ENCODE data around the gene FBN2.

The FBN2 gene

DNA sequence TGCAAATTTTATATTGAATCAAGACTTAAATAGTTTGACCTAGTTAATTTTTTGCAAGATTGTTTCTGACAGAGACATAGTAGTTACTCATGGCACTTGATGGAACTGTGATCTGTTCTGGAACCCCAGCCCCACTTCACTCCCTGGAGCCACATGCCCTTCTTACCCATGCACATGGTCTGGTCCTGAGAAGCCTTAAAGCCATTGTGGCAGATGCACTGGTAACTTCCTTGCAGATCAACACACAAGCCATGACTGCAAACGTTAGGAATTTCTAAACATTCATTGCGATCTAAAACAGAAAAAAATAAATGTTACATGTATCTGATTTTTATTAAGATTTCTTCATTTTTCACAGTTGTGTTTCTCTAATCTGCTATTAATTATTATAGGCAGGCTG is 233.3 kb downstream of the FBN2 start:
- Histone ChIP-seq H3K9me3 (ENCODE audit: control insufficient read depth, low read length) (peaks cover 3% of the 10 kb centered on the region), H3K27ac (ENCODE audit: insufficient read depth, low read depth, low read length, poor library complexity, severe bottlenecking) (no peak overlapping the region), H3K4me3 (ENCODE audit: insufficient read depth, low read depth, low read length) (no peak overlapping the region), H3K4me1 (ENCODE audit: control insufficient read depth, insufficient read depth, low read length) (no peaks in the 10 kb centered on the region), H3K36me3 (ENCODE audit: control insufficient read depth, insufficient read depth, low read length) (peaks cover 16% of the 10 kb centered on the region), H3K27me3 (ENCODE audit: control insufficient read depth, insufficient read depth, low read length, poor library complexity, severe bottlenecking) (no peaks in the 10 kb centered on the region)
- WGBS, 2 experiments, result 86 to 100% methylated on average over 1 of the region's 2 CpGs

DNA sequence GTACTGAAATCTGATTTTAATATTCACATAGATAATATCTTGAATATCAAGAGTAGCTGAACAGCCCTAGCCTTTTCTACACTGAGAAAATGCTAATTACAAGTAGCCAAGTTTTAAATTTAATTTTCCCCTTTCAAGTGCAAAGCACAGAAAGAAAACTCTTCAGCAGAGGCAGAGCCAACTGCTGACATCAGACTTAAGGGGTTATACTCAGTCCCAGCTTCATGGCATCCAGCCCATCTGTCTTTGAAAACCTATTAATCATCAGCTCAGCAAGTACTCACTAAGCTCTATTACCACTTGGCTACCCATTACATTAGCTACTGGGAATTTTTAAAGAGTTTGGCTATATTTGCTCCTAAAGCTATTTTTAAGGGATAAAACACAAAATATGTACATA is 234.0 kb downstream of the FBN2 start:
- Histone ChIP-seq H3K9me3 (ENCODE audit: control insufficient read depth, low read length) (peaks cover 3% of the 10 kb centered on the region), H3K4me3 (ENCODE audit: insufficient read depth, low read depth, low read length) (no peak overlapping the region), H3K36me3 (ENCODE audit: control insufficient read depth, insufficient read depth, low read length) (peaks cover 16% of the 10 kb centered on the region), H3K4me1 (ENCODE audit: control insufficient read depth, insufficient read depth, low read length) (no peaks in the 10 kb centered on the region), H3K27me3 (ENCODE audit: control insufficient read depth, insufficient read depth, low read length, poor library complexity, severe bottlenecking) (no peaks in the 10 kb centered on the region), H3K27ac (ENCODE audit: insufficient read depth, low read depth, low read length, poor library complexity, severe bottlenecking) (no peak overlapping the region)

DNA sequence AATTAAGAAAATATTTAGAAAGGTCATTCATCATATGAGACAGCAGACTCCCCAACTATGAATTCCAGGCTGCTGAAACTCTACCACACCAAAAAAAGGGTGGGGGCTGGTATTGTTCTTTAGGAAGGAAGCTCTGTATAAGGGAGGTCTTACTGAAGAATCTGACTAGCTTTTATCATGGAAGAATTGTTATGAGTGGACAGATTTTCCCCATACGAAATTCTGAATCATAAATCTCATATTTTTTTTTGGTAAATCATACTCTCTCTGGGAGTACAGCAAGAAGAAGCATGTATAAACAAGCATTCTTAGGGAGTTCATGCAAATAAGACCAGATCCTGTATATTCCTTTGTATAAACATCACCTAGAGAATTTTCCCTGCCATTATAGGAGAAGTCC is 234.5 kb downstream of the FBN2 start:
- no peak overlapping the region for H3K4me3 ChIP-seq (ENCODE audit: insufficient read depth, low read depth, low read length)
- H3K27me3 ChIP-seq (ENCODE audit: control insufficient read depth, insufficient read depth, low read length, poor library complexity, severe bottlenecking), result no peaks in the 10 kb centered on the region
- H3K36me3 ChIP-seq (ENCODE audit: control insufficient read depth, insufficient read depth, low read length), result peaks cover 16% of the 10 kb centered on the region
- H3K4me1 ChIP-seq (ENCODE audit: control insufficient read depth, insufficient read depth, low read length), result no peaks in the 10 kb centered on the region
- WGBS, 2 experiments, result 71% methylated on average over 1 of the region's 1 CpG; no CpG with 5 or more reads in 1 of the 2 experiments
- H3K27ac ChIP-seq (ENCODE audit: insufficient read depth, low read depth, low read length, poor library complexity, severe bottlenecking), result no peak overlapping the region
- peaks cover 3% of the 10 kb centered on the region for H3K9me3 ChIP-seq (ENCODE audit: control insufficient read depth, low read length)

DNA sequence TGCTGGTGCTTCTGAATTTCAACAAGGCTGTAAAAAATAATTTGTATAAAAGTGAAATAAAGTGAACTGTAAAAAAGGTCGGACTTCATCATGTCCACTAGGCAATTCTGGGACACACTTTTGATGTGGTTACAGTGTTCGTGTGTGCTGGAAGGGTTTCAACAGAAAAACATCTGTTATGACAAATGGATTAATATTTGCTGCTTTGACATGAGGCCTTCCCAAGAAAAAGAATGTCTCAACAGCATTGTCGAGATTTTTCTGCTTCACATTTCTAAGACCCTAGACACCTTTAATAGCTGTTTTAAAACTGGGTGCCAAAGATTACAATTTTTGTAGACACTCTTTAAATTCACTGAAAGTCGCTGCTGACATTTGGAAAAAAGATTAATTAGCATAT is 237.9 kb downstream of the FBN2 start:
- Histone ChIP-seq H3K27me3 (ENCODE audit: control insufficient read depth, insufficient read depth, low read length, poor library complexity, severe bottlenecking) (no peaks in the 10 kb centered on the region), H3K9me3 (ENCODE audit: control insufficient read depth, low read length) (peaks cover 3% of the 10 kb centered on the region), H3K36me3 (ENCODE audit: control insufficient read depth, insufficient read depth, low read length) (peaks cover 12% of the 10 kb centered on the region), H3K27ac (ENCODE audit: insufficient read depth, low read depth, low read length, poor library complexity, severe bottlenecking) (no peak overlapping the region), H3K4me1 (ENCODE audit: control insufficient read depth, insufficient read depth, low read length) (no peaks in the 10 kb centered on the region), H3K4me3 (ENCODE audit: insufficient read depth, low read depth, low read length) (no peak overlapping the region)
- WGBS, 2 experiments, result 90 to 97% methylated on average over 4 of the region's 4 CpGs

- Histone ChIP-seq H3K9me3 (ENCODE audit: control insufficient read depth, low read length) (no peaks in the 10 kb centered on the region), H3K4me3 (ENCODE audit: insufficient read depth, low read depth, low read length) (no peak overlapping the region), H3K27ac (ENCODE audit: insufficient read depth, low read depth, low read length, poor library complexity, severe bottlenecking) (no peak overlapping the region), H3K36me3 (ENCODE audit: control insufficient read depth, insufficient read depth, low read length) (peaks cover 24% of the 10 kb centered on the region), H3K4me1 (ENCODE audit: control insufficient read depth, insufficient read depth, low read length) (no peaks in the 10 kb centered on the region), H3K27me3 (ENCODE audit: control insufficient read depth, insufficient read depth, low read length, poor library complexity, severe bottlenecking) (no peaks in the 10 kb centered on the region)
- WGBS, 2 experiments, result 82 to 93% methylated on average over 1 to 2 of the region's 2 CpGs
Measured at GRCh38 chr5:128290152-128290858, 247.7 kb downstream of the FBN2 start.

DNA sequence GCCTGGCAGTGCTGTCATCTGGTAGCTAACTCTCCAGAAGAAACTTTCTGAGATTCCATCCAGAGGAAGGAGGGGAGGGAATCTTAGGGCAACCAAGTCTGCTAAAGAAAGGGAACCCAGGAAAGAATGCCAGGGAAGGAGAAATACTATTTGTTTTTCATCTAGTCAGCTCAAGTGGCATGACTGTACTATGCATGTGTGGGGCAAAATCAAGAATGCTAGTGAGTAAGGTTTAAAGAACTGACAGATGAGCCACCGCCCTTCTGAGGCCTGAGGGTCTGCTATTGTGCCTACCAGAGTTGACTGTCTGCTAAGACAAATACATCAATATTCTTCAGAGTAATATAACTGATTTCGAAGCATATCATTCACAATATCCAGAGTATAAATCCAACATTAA is 250.3 kb downstream of the FBN2 start:
- no peaks in the 10 kb centered on the region for H3K9me3 ChIP-seq (ENCODE audit: control insufficient read depth, low read length)
- no peak overlapping the region for H3K27ac ChIP-seq (ENCODE audit: insufficient read depth, low read depth, low read length, poor library complexity, severe bottlenecking)
- H3K4me1 ChIP-seq (ENCODE audit: control insufficient read depth, insufficient read depth, low read length), result no peaks in the 10 kb centered on the region
- H3K4me3 ChIP-seq (ENCODE audit: insufficient read depth, low read depth, low read length), result no peak overlapping the region
- no peaks in the 10 kb centered on the region for H3K27me3 ChIP-seq (ENCODE audit: control insufficient read depth, insufficient read depth, low read length, poor library complexity, severe bottlenecking)
- 97 to 98% methylated on average over 2 of the region's 2 CpGs for WGBS, 2 experiments
- H3K36me3 ChIP-seq (ENCODE audit: control insufficient read depth, insufficient read depth, low read length), result peaks cover 24% of the 10 kb centered on the region

DNA sequence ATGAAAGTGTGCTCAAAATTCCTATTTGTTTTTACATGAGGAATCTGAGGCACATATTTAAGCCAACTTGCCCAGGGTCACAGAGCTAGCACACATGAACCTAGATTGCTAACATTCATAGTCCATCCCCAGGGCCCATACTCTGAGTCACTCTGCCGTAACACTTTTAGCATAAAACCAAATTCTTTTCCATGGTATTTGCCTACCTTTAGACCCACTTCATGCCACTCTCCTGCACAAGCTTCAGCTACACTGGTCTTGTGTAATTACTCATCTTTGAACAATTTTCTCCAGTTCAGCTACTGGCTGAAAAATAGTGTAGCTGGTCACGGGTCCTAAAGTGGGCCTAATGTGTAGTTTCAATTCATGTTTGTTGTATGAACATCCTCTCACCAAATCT is 253.8 kb downstream of the FBN2 start:
- Histone ChIP-seq H3K36me3 (ENCODE audit: control insufficient read depth, insufficient read depth, low read length) (peaks cover 19% of the 10 kb centered on the region), H3K4me3 (ENCODE audit: insufficient read depth, low read depth, low read length) (no peak overlapping the region), H3K27ac (ENCODE audit: insufficient read depth, low read depth, low read length, poor library complexity, severe bottlenecking) (no peak overlapping the region), H3K9me3 (ENCODE audit: control insufficient read depth, low read length) (no peaks in the 10 kb centered on the region), H3K4me1 (ENCODE audit: control insufficient read depth, insufficient read depth, low read length) (no peaks in the 10 kb centered on the region), H3K27me3 (ENCODE audit: control insufficient read depth, insufficient read depth, low read length, poor library complexity, severe bottlenecking) (no peaks in the 10 kb centered on the region)
- 77 to 96% methylated on average over 2 of the region's 2 CpGs for WGBS, 2 experiments

- H3K27me3 ChIP-seq (ENCODE audit: control insufficient read depth, insufficient read depth, low read length, poor library complexity, severe bottlenecking), result no peaks in the 10 kb centered on the region
- no peaks in the 10 kb centered on the region for H3K4me1 ChIP-seq (ENCODE audit: control insufficient read depth, insufficient read depth, low read length)
- no peak overlapping the region for H3K4me3 ChIP-seq (ENCODE audit: insufficient read depth, low read depth, low read length)
- H3K9me3 ChIP-seq (ENCODE audit: control insufficient read depth, low read length), result no peaks in the 10 kb centered on the region
- no peaks in the 10 kb centered on the region for H3K36me3 ChIP-seq (ENCODE audit: control insufficient read depth, insufficient read depth, low read length)
- no peak overlapping the region for H3K27ac ChIP-seq (ENCODE audit: insufficient read depth, low read depth, low read length, poor library complexity, severe bottlenecking)
- 40 to 100% methylated on average over 1 of the region's 2 CpGs for WGBS, 2 experiments
Measured at GRCh38 chr5:128279345-128279744, 258.7 kb downstream of the FBN2 start.

GRCh38 chr5:128276537-128277216 is 261.4 kb downstream of the FBN2 start:
- 91 to 92% methylated on average over 6 of the region's 6 CpGs for WGBS, 2 experiments
- no peaks in the 10 kb centered on the region for H3K9me3 ChIP-seq (ENCODE audit: control insufficient read depth, low read length)
- H3K36me3 ChIP-seq (ENCODE audit: control insufficient read depth, insufficient read depth, low read length), result peaks cover 2% of the 10 kb centered on the region
- no peaks in the 10 kb centered on the region for H3K27me3 ChIP-seq (ENCODE audit: control insufficient read depth, insufficient read depth, low read length, poor library complexity, severe bottlenecking)
- no peaks in the 10 kb centered on the region for H3K4me1 ChIP-seq (ENCODE audit: control insufficient read depth, insufficient read depth, low read length)
- no peak overlapping the region for H3K27ac ChIP-seq (ENCODE audit: insufficient read depth, low read depth, low read length, poor library complexity, severe bottlenecking)
- H3K4me3 ChIP-seq (ENCODE audit: insufficient read depth, low read depth, low read length), result no peak overlapping the region

GRCh38 chr5:128274441-128274840 is 263.6 kb downstream of the FBN2 start:
- H3K4me1 ChIP-seq (ENCODE audit: control insufficient read depth, insufficient read depth, low read length), result no peaks in the 10 kb centered on the region
- WGBS, 2 experiments, result 89 to 96% methylated on average over 1 to 2 of the region's 2 CpGs
- no peak overlapping the region for H3K27ac ChIP-seq (ENCODE audit: insufficient read depth, low read depth, low read length, poor library complexity, severe bottlenecking)
- H3K9me3 ChIP-seq (ENCODE audit: control insufficient read depth, low read length), result no peaks in the 10 kb centered on the region
- H3K36me3 ChIP-seq (ENCODE audit: control insufficient read depth, insufficient read depth, low read length), result peaks cover 3% of the 10 kb centered on the region
- H3K27me3 ChIP-seq (ENCODE audit: control insufficient read depth, insufficient read depth, low read length, poor library complexity, severe bottlenecking), result no peaks in the 10 kb centered on the region
- no peak overlapping the region for H3K4me3 ChIP-seq (ENCODE audit: insufficient read depth, low read depth, low read length)

Data from ectodermal cell (in vitro differentiated cells).